K562 (cell line): ENCODE data around the gene DHRS4L2.
"Not testable (repeated sequence)": the region's sequence is repeated elsewhere in the genome, so short reads cannot be mapped to it uniquely, and the experiment has no call there.

ENCODE experiments used
- EZH2 ChIP-seq: IDR thresholded peaks from 2 replicates; pipeline ENCODE4 v1.6.1; 2012; ENCODE audit warnings: low read depth, mild to moderate bottlenecking, inconsistent platforms, low read length, borderline replicate concordance
- MXI1 ChIP-seq: IDR thresholded peaks from 2 replicates; pipeline ENCODE4 v1.6.1; 2011; ENCODE audit warnings: low read depth, mild to moderate bottlenecking, improper control_type of control experiment, low read length
- POLR2AphosphoS5 ChIP-seq: IDR thresholded peaks from 2 replicates; pipeline ENCODE4 v1.6.1; 2011; ENCODE audit warnings: mild to moderate bottlenecking, low read depth, low read length, moderate library complexity; ENCODE audit not compliant: control insufficient read depth, insufficient read depth
- TAF7 ChIP-seq: fragments of 450-650 bp; IDR thresholded peaks from 2 replicates; pipeline ENCODE4 v1.6.1; 2016; ENCODE audit warnings: missing genetic modification characterization, missing compliant biosample characterization
- ZNF140 ChIP-seq: fragments of 250-450 bp; sonication (Bioruptor Pico); IDR thresholded peaks from 2 replicates; pipeline ENCODE4 v1.8.0; 2021; ENCODE audit warnings: moderate library complexity, mild to moderate bottlenecking, inconsistent platforms
- ZNF431 ChIP-seq: sonication (generic); formaldehyde crosslinking; IDR thresholded peaks from 2 replicates; pipeline ENCODE4 v1.8.0; 2022; ENCODE audit warnings: mild to moderate bottlenecking, missing genetic modification reagents
- ZNF668 ChIP-seq: fragments of 250-450 bp; sonication (Bioruptor Pico); IDR thresholded peaks from 2 replicates; pipeline ENCODE4 v1.8.0; 2022; ENCODE audit warnings: mild to moderate bottlenecking, inconsistent platforms
- ZSCAN29 ChIP-seq: fragments of 450-650 bp; IDR thresholded peaks from 2 replicates; pipeline ENCODE4 v1.6.1; 2017
- TF ChIP-seq, protein P1 (sequence below), 3 experiments: IDR thresholded peaks in 2 of 3; conservative IDR thresholded peaks in 1 of 3; 2 replicates each; pipeline ENCODE4 v1.5.1; 2011 to 2012; ENCODE audit warnings: low read length in 3 of 3, mild to moderate bottlenecking in 3 of 3, control low read depth in 2 of 3, improper control_type of control experiment in 1 of 3, inconsistent platforms in 1 of 3, low read depth in 1 of 3, mixed read lengths in 1 of 3, moderate library complexity in 1 of 3; ENCODE audit not compliant: insufficient read depth in 2 of 3
- TF ChIP-seq, protein P2 (sequence below): fragments of 200-600 bp; sonication (generic); IDR thresholded peaks from one replicate; pipeline ENCODE4 v1.6.1; 2012; ENCODE audit warnings: mild to moderate bottlenecking, low read depth, low read length, inconsistent platforms
- TF ChIP-seq, protein P3 (sequence below): sonication (generic); formaldehyde crosslinking; IDR thresholded peaks from 2 replicates; pipeline ENCODE4 v1.8.0; 2023; ENCODE audit warnings: mild to moderate bottlenecking, missing genetic modification reagents
- TF ChIP-seq, protein P4 (sequence below): fragments of 250-450 bp; sonication (Bioruptor Pico); IDR thresholded peaks from 2 replicates; pipeline ENCODE4 v1.8.0; 2021; ENCODE audit warnings: borderline replicate concordance, mild to moderate bottlenecking, moderate library complexity; ENCODE audit not compliant: poor library complexity, severe bottlenecking

DNA sequence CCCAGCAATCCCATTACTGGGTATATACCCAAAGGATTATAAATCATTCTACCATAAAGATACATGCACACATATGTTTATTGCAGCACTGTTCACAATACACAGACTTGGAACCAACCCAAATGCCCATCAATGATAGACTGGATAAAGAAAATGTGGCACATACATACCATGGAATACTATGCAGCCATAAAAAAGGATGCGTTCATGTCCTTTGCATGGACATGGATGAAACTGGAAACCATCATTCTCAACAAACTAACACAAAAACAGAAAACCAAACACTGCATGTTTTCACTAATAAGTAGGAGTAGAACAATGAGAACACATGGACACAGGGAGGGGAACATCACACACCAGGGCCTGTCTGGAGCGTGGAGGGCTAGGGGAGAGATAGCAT is 42.6 kb downstream of the DHRS4L2 start:
- not testable (repeated sequence) for TF ChIP-seq EZH2; ZNF668 (CRISPR knock-in tag); TAF7 (tag); ZNF431; ZNF140 (CRISPR knock-in tag); POLR2AphosphoS5; ZSCAN29; MXI1
- TF ChIP-seq, protein P1, sequence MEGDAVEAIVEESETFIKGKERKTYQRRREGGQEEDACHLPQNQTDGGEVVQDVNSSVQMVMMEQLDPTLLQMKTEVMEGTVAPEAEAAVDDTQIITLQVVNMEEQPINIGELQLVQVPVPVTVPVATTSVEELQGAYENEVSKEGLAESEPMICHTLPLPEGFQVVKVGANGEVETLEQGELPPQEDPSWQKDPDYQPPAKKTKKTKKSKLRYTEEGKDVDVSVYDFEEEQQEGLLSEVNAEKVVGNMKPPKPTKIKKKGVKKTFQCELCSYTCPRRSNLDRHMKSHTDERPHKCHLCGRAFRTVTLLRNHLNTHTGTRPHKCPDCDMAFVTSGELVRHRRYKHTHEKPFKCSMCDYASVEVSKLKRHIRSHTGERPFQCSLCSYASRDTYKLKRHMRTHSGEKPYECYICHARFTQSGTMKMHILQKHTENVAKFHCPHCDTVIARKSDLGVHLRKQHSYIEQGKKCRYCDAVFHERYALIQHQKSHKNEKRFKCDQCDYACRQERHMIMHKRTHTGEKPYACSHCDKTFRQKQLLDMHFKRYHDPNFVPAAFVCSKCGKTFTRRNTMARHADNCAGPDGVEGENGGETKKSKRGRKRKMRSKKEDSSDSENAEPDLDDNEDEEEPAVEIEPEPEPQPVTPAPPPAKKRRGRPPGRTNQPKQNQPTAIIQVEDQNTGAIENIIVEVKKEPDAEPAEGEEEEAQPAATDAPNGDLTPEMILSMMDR (IDR thresholded peaks at IDR 0.05 in 2 of 3, conservative IDR thresholded peaks at IDR 0.05 in 1 of 3; ENCODE audit: insufficient read depth in 2 of 3, low read depth in 1 of 3, low read length in 3 of 3), result not testable (repeated sequence)
- TF ChIP-seq, protein P2, sequence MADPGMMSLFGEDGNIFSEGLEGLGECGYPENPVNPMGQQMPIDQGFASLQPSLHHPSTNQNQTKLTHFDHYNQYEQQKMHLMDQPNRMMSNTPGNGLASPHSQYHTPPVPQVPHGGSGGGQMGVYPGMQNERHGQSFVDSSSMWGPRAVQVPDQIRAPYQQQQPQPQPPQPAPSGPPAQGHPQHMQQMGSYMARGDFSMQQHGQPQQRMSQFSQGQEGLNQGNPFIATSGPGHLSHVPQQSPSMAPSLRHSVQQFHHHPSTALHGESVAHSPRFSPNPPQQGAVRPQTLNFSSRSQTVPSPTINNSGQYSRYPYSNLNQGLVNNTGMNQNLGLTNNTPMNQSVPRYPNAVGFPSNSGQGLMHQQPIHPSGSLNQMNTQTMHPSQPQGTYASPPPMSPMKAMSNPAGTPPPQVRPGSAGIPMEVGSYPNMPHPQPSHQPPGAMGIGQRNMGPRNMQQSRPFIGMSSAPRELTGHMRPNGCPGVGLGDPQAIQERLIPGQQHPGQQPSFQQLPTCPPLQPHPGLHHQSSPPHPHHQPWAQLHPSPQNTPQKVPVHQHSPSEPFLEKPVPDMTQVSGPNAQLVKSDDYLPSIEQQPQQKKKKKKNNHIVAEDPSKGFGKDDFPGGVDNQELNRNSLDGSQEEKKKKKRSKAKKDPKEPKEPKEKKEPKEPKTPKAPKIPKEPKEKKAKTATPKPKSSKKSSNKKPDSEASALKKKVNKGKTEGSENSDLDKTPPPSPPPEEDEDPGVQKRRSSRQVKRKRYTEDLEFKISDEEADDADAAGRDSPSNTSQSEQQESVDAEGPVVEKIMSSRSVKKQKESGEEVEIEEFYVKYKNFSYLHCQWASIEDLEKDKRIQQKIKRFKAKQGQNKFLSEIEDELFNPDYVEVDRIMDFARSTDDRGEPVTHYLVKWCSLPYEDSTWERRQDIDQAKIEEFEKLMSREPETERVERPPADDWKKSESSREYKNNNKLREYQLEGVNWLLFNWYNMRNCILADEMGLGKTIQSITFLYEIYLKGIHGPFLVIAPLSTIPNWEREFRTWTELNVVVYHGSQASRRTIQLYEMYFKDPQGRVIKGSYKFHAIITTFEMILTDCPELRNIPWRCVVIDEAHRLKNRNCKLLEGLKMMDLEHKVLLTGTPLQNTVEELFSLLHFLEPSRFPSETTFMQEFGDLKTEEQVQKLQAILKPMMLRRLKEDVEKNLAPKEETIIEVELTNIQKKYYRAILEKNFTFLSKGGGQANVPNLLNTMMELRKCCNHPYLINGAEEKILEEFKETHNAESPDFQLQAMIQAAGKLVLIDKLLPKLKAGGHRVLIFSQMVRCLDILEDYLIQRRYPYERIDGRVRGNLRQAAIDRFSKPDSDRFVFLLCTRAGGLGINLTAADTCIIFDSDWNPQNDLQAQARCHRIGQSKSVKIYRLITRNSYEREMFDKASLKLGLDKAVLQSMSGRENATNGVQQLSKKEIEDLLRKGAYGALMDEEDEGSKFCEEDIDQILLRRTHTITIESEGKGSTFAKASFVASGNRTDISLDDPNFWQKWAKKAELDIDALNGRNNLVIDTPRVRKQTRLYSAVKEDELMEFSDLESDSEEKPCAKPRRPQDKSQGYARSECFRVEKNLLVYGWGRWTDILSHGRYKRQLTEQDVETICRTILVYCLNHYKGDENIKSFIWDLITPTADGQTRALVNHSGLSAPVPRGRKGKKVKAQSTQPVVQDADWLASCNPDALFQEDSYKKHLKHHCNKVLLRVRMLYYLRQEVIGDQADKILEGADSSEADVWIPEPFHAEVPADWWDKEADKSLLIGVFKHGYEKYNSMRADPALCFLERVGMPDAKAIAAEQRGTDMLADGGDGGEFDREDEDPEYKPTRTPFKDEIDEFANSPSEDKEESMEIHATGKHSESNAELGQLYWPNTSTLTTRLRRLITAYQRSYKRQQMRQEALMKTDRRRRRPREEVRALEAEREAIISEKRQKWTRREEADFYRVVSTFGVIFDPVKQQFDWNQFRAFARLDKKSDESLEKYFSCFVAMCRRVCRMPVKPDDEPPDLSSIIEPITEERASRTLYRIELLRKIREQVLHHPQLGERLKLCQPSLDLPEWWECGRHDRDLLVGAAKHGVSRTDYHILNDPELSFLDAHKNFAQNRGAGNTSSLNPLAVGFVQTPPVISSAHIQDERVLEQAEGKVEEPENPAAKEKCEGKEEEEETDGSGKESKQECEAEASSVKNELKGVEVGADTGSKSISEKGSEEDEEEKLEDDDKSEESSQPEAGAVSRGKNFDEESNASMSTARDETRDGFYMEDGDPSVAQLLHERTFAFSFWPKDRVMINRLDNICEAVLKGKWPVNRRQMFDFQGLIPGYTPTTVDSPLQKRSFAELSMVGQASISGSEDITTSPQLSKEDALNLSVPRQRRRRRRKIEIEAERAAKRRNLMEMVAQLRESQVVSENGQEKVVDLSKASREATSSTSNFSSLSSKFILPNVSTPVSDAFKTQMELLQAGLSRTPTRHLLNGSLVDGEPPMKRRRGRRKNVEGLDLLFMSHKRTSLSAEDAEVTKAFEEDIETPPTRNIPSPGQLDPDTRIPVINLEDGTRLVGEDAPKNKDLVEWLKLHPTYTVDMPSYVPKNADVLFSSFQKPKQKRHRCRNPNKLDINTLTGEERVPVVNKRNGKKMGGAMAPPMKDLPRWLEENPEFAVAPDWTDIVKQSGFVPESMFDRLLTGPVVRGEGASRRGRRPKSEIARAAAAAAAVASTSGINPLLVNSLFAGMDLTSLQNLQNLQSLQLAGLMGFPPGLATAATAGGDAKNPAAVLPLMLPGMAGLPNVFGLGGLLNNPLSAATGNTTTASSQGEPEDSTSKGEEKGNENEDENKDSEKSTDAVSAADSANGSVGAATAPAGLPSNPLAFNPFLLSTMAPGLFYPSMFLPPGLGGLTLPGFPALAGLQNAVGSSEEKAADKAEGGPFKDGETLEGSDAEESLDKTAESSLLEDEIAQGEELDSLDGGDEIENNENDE, result not testable (repeated sequence)
- TF ChIP-seq, protein P3, sequence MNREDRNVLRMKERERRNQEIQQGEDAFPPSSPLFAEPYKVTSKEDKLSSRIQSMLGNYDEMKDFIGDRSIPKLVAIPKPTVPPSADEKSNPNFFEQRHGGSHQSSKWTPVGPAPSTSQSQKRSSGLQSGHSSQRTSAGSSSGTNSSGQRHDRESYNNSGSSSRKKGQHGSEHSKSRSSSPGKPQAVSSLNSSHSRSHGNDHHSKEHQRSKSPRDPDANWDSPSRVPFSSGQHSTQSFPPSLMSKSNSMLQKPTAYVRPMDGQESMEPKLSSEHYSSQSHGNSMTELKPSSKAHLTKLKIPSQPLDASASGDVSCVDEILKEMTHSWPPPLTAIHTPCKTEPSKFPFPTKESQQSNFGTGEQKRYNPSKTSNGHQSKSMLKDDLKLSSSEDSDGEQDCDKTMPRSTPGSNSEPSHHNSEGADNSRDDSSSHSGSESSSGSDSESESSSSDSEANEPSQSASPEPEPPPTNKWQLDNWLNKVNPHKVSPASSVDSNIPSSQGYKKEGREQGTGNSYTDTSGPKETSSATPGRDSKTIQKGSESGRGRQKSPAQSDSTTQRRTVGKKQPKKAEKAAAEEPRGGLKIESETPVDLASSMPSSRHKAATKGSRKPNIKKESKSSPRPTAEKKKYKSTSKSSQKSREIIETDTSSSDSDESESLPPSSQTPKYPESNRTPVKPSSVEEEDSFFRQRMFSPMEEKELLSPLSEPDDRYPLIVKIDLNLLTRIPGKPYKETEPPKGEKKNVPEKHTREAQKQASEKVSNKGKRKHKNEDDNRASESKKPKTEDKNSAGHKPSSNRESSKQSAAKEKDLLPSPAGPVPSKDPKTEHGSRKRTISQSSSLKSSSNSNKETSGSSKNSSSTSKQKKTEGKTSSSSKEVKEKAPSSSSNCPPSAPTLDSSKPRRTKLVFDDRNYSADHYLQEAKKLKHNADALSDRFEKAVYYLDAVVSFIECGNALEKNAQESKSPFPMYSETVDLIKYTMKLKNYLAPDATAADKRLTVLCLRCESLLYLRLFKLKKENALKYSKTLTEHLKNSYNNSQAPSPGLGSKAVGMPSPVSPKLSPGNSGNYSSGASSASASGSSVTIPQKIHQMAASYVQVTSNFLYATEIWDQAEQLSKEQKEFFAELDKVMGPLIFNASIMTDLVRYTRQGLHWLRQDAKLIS, result not testable (repeated sequence)
- TF ChIP-seq, protein P4, sequence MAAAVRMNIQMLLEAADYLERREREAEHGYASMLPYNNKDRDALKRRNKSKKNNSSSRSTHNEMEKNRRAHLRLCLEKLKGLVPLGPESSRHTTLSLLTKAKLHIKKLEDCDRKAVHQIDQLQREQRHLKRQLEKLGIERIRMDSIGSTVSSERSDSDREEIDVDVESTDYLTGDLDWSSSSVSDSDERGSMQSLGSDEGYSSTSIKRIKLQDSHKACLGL (CRISPR knock-in tag), result not testable (repeated sequence)
